8988T (cell line): ENCODE measurements around the gene RBM17.
"Not testable (repeated sequence)": the region's sequence is repeated elsewhere in the genome, so short reads cannot be mapped to it uniquely, and the experiment has no call there.

ENCODE experiments used
- DNase-seq: peaks from one replicate; pipeline ENCODE4 v3.0.0; 2011

RBM17 gene

GRCh38 chr10:6088721-6089333 lies at the start of gene RBM17:
Gene RBM17 (plus strand): TSS chr10:6089034. CDS start chr10:6097066, 8,032 bp downstream.
- DNase-seq: peak; percentile 75

- DNase-seq: no peak
Measured at GRCh38 chr10:6039711-6040110, 49.1 kb upstream of the RBM17 start.

- DNase-seq: no peak
Measured at GRCh38 chr10:6040205-6040604, 48.6 kb upstream of the RBM17 start.

- not testable (repeated sequence) for DNase-seq
Measured at GRCh38 chr10:6043377-6043776, 45.5 kb upstream of the RBM17 start.

- DNase-seq: no peak
Measured at GRCh38 chr10:6044060-6044459, 44.8 kb upstream of the RBM17 start.

GRCh38 chr10:6044751-6045313 lies 44.0 kb upstream of the RBM17 start:
- no peak for DNase-seq

GRCh38 chr10:6045314-6045848 lies 43.5 kb upstream of the RBM17 start:
- DNase-seq: no peak

GRCh38 chr10:6045878-6046772 lies 42.7 kb upstream of the RBM17 start:
- no peak for DNase-seq

- DNase-seq: no peak
Measured at GRCh38 chr10:6046773-6047611, 41.8 kb upstream of the RBM17 start.

- DNase-seq: no peak
Measured at GRCh38 chr10:6047847-6048246, 41.0 kb upstream of the RBM17 start.

- DNase-seq: no peak
Measured at GRCh38 chr10:6048281-6049030, 40.4 kb upstream of the RBM17 start.

- DNase-seq: no peak
Measured at GRCh38 chr10:6049031-6049400, 39.8 kb upstream of the RBM17 start.

- DNase-seq: peak; percentile 50
Measured at GRCh38 chr10:6050801-6051445, 37.9 kb upstream of the RBM17 start.

GRCh38 chr10:6052247-6053221 lies 36.3 kb upstream of the RBM17 start:
- DNase-seq: no peak

GRCh38 chr10:6053303-6053702 lies 35.5 kb upstream of the RBM17 start:
- DNase-seq: no peak

GRCh38 chr10:6053816-6054631 lies 34.8 kb upstream of the RBM17 start:
- DNase-seq: no peak

GRCh38 chr10:6054884-6055283 lies 34.0 kb upstream of the RBM17 start:
- no peak for DNase-seq

- no peak for DNase-seq
Measured at GRCh38 chr10:6055929-6056328, 32.9 kb upstream of the RBM17 start.

- no peak for DNase-seq
Measured at GRCh38 chr10:6056411-6057135, 32.3 kb upstream of the RBM17 start.
